ENCODE measurements around the gene ZBTB33. TPM values are rescaled to one million over a fixed set of nuclear protein-coding genes. Genes with fewer than 3 reads are reported as not detected.

The ZBTB33 gene
- total and polyA plus RNA-seq, 2 donors from 2014 or later = 4.4 to 13.0 TPM

DNA sequence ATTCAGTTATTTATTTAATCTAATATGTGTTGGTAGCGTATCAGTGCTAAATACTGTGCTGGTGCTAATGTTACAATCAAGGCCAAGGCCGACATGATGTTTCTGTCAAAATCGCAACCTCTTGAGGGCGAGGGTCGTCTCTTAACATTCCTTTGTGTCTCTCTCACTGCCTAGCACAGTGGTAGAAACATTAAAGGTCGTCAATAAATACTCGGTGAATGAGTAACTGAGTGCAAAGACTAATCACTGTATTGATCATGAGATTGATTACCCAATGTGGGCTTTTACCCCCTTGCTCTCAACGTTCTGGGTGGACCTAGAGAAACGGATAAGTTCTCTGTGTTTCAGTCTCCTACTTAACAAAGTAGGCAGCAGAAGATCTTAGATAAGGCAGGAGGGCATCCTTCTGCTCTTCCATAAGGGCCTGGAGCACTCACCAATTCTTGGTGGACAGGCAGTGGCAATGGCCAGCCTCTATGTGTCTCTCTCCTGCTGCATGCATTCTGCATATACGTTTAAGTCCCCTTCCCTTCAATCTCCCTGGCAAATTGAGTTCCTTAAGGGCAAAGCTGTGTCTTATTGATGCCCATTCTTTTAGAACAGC, 30.5 kb downstream of the ZBTB33 start:
- Histone ChIP-seq H3K36me3 (ENCODE audit: control insufficient read depth in 2 of 3, insufficient read depth in 3 of 3, low read length in 3 of 3) (no peaks in the 10 kb centered on the region), H3K9me3 (ENCODE audit: control insufficient read depth in 2 of 3, insufficient read depth in 1 of 3, low read length in 3 of 3) (no peaks in the 10 kb centered on the region), H3K9ac (ENCODE audit: low read length in 3 of 3) (no peak overlapping the region), H3K27me3 (ENCODE audit: control insufficient read depth, insufficient read depth, low read length) (no peaks in the 10 kb centered on the region), H3K4me3 (ENCODE audit: low read length in 3 of 3) (no peak overlapping the region), H3K27ac (ENCODE audit: low read depth in 2 of 2, low read length in 2 of 2) (no peak overlapping the region), H3K4me1 (ENCODE audit: control insufficient read depth in 2 of 3, insufficient read depth in 2 of 3, low read depth in 1 of 3, low read length in 3 of 3) (no peaks in the 10 kb centered on the region)
- DNase-seq = no peak
- intact Hi-C loops (cut with DNase I) = no loop called here
- no peak for FAIRE-seq
- TF ChIP-seq CTCF (IDR thresholded peaks at IDR 0.05; ENCODE audit: borderline replicate concordance, extremely low read depth, insufficient read depth) = no peak

- no peaks in the 10 kb centered on the region for H3K9me3 ChIP-seq (ENCODE audit: control insufficient read depth in 2 of 3, insufficient read depth in 1 of 3, low read length in 3 of 3)
- no peak overlapping the region for H3K4me3 ChIP-seq (ENCODE audit: low read length in 3 of 3)
- no peak for FAIRE-seq
- no peaks in the 10 kb centered on the region for H3K4me1 ChIP-seq (ENCODE audit: control insufficient read depth in 2 of 3, insufficient read depth in 2 of 3, low read depth in 1 of 3, low read length in 3 of 3)
- no peak overlapping the region for H3K9ac ChIP-seq (ENCODE audit: low read length in 3 of 3)
- no peak for TF ChIP-seq CTCF (IDR thresholded peaks at IDR 0.05; ENCODE audit: borderline replicate concordance, extremely low read depth, insufficient read depth)
- no peaks in the 10 kb centered on the region for H3K36me3 ChIP-seq (ENCODE audit: control insufficient read depth in 2 of 3, insufficient read depth in 3 of 3, low read length in 3 of 3)
- no peaks in the 10 kb centered on the region for H3K27me3 ChIP-seq (ENCODE audit: control insufficient read depth, insufficient read depth, low read length)
- no peak overlapping the region for H3K27ac ChIP-seq (ENCODE audit: low read depth in 2 of 2, low read length in 2 of 2)
- intact Hi-C loops (cut with DNase I) = no loop called here
- DNase-seq = no peak
Observed at GRCh38 chrX:120281761-120282160, 31.1 kb downstream of the ZBTB33 start.

GRCh38 chrX:120282697-120283096, 32.1 kb downstream of the ZBTB33 start:
- Histone ChIP-seq H3K36me3 (ENCODE audit: control insufficient read depth in 2 of 3, insufficient read depth in 3 of 3, low read length in 3 of 3) (no peaks in the 10 kb centered on the region), H3K4me1 (ENCODE audit: control insufficient read depth in 2 of 3, insufficient read depth in 2 of 3, low read depth in 1 of 3, low read length in 3 of 3) (no peaks in the 10 kb centered on the region), H3K4me3 (ENCODE audit: low read length in 3 of 3) (no peak overlapping the region), H3K9me3 (ENCODE audit: control insufficient read depth in 2 of 3, insufficient read depth in 1 of 3, low read length in 3 of 3) (no peaks in the 10 kb centered on the region), H3K9ac (ENCODE audit: low read length in 3 of 3) (no peak overlapping the region), H3K27ac (ENCODE audit: low read depth in 2 of 2, low read length in 2 of 2) (no peak overlapping the region), H3K27me3 (ENCODE audit: control insufficient read depth, insufficient read depth, low read length) (no peaks in the 10 kb centered on the region)
- no peak for DNase-seq
- TF ChIP-seq CTCF (IDR thresholded peaks at IDR 0.05; ENCODE audit: borderline replicate concordance, extremely low read depth, insufficient read depth) = no peak
- intact Hi-C loops (cut with DNase I) = no loop called here
- FAIRE-seq = no peak

All from kidney (tissue), 14 donors.